ENCODE results near the gene TPCN2.
A peak's percentile ranks its signal among the peaks of the same experiment; 100 is the strongest.

TPCN2 gene

GRCh38 chr11:69122326-69122629 is 73.5 kb downstream of the TPCN2 start:
- DNase-seq (ENCODE audit: low read depth, low spot score) = no peak
- no peak overlapping the region for H3K4me3 ChIP-seq (ENCODE audit: low read depth, low read length)
- in situ Hi-C loops (cut with HindIII; ENCODE audit: low sequenced_read_pairs) = loop anchor here (25.0 kb wide), 1 partner anchor 540 kb away; no protein-coding TSS in a partner anchor
- TF ChIP-seq, protein P1, sequence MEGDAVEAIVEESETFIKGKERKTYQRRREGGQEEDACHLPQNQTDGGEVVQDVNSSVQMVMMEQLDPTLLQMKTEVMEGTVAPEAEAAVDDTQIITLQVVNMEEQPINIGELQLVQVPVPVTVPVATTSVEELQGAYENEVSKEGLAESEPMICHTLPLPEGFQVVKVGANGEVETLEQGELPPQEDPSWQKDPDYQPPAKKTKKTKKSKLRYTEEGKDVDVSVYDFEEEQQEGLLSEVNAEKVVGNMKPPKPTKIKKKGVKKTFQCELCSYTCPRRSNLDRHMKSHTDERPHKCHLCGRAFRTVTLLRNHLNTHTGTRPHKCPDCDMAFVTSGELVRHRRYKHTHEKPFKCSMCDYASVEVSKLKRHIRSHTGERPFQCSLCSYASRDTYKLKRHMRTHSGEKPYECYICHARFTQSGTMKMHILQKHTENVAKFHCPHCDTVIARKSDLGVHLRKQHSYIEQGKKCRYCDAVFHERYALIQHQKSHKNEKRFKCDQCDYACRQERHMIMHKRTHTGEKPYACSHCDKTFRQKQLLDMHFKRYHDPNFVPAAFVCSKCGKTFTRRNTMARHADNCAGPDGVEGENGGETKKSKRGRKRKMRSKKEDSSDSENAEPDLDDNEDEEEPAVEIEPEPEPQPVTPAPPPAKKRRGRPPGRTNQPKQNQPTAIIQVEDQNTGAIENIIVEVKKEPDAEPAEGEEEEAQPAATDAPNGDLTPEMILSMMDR (IDR thresholded peaks at IDR 0.05; ENCODE audit: low read depth, low read length) = no peak

DNA sequence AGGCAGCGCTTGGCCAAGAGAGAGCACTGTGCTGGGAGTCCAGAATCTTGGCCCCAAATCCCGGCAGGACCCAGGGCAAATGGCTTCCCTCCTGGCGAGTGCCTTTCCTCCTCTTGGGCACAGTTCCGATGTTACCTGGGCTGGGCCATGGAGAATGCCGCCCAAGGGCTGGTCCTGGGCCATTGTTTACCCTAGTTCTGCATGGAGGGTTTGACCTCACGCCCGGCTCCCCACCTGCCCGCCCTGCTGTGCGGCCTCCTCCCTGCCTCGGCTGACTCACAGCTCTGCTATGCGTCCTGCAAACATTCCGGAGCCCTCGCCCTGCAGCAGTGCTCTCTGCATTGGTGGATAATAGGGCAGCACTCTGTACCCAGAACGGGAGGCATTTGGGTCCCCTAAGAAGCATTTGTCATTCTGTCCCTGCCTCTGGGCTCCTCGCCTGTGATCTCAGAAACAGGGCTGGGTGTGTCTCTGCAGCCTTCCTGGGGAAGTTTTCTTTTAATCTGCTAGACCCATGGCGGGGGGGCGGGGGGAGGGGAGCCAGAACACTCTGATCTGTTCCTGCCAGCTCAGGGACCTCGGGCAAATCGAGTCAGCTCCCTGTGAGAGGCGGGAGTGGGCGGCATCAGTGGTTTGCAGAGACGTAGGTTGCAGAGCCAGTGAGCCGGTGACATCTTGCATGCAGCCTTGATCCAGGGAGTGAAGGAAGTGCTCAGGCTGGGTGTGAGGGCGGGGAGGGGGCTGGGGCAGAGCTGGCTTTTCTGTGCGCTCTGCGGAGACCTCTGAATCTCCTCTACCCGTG is 74.1 kb downstream of the TPCN2 start:
- in situ Hi-C loops (cut with HindIII; ENCODE audit: low sequenced_read_pairs) = loop anchor here (25.0 kb wide), 1 partner anchor 539 kb away; no protein-coding TSS in a partner anchor
- no peak overlapping the region for H3K4me3 ChIP-seq (ENCODE audit: low read depth, low read length)
- TF ChIP-seq, protein P1 (IDR thresholded peaks at IDR 0.05; ENCODE audit: low read depth, low read length) = no peak
- peak; percentile 69 for DNase-seq (ENCODE audit: low read depth, low spot score)

GRCh38 chr11:69123593-69124545 is 75.1 kb downstream of the TPCN2 start:
- no peak for DNase-seq (ENCODE audit: low read depth, low spot score)
- TF ChIP-seq, protein P1 (IDR thresholded peaks at IDR 0.05; ENCODE audit: low read depth, low read length) = no peak
- in situ Hi-C loops (cut with HindIII; ENCODE audit: low sequenced_read_pairs) = loop anchor here (25.0 kb wide), 1 partner anchor 538 kb away; no protein-coding TSS in a partner anchor
- H3K4me3 ChIP-seq (ENCODE audit: low read depth, low read length) = no peak overlapping the region

DNA sequence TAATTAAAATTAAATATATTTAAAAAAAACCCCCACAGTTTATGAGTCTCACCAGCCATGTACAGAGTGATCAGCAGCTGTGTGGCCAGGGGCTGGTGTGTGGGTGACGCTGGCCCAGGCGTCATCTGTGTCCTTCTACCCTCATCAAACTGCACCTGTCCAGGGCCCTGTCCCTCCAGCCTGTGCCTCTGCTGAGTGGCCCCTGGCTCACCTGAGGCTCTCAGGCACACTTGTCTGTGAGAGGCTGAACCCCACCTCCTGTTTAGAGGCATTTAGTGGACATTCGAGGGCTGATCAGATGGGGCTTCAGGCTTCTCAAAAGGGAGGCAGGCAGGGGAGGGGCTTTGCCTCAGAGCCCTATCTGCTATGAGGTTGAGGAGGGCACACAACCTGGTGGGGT is 77.1 kb downstream of the TPCN2 start:
- no peak for DNase-seq (ENCODE audit: low read depth, low spot score)
- TF ChIP-seq, protein P1 (IDR thresholded peaks at IDR 0.05; ENCODE audit: low read depth, low read length) = no peak
- in situ Hi-C loops (cut with HindIII; ENCODE audit: low sequenced_read_pairs) = no loop called here
- H3K4me3 ChIP-seq (ENCODE audit: low read depth, low read length) = no peak overlapping the region

GRCh38 chr11:69126286-69126685 is 77.6 kb downstream of the TPCN2 start:
- in situ Hi-C loops (cut with HindIII; ENCODE audit: low sequenced_read_pairs) = no loop called here
- no peak overlapping the region for H3K4me3 ChIP-seq (ENCODE audit: low read depth, low read length)
- DNase-seq (ENCODE audit: low read depth, low spot score) = no peak
- TF ChIP-seq, protein P1 (IDR thresholded peaks at IDR 0.05; ENCODE audit: low read depth, low read length) = no peak

DNA sequence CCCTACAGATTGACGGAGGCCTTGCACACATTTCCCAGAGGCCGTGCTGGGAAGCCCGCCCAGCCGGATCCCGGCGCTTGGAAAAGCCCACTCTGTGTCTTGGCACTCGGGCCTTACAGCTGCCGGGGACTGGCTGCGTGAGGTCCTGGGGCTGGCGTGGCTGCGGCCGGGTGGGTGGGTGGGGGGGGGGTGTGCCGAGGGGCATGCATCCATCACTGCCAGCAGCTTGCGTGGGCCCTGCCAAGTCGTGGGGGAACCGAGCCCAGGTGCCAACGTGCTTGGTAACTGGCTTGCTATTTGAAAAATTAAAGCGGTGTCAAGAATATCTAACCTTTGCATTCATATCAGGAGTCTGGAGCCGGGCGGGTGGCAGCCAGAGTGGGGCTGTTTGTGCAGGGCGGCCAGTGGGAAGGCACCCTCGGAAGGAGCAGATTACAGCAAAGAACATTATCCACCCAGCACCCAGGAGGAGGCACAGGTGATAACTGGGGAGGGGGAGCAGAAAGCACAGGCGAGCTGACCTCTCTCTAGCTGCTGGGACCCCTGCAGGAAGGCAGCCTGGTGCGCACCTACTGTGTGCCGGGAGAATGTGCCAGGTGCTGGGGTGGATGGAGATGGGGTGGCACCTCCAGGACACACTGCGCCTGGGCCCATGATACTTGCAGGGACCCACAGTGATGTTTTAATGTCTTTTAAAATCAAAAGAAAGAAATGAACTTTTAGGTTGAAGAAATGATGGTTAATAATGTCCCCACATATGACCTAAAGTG is 78.5 kb downstream of the TPCN2 start:
- H3K4me3 ChIP-seq (ENCODE audit: low read depth, low read length) = no peak overlapping the region
- in situ Hi-C loops (cut with HindIII; ENCODE audit: low sequenced_read_pairs) = no loop called here
- TF ChIP-seq, protein P1 (IDR thresholded peaks at IDR 0.05; ENCODE audit: low read depth, low read length) = no peak
- no peak for DNase-seq (ENCODE audit: low read depth, low spot score)

All from astrocyte of the spinal cord (primary cell).